Common myeloid progenitor, CD34-positive (primary cell): Measurements from ENCODE around the gene PSMD3.
"Not testable (repeated sequence)": the region's sequence is repeated elsewhere in the genome, so short reads cannot be mapped to it uniquely, and the experiment has no call there.

Experiments used
- CTCF ChIA-PET: fragments of 350-600 bp; sonication (Branson Sonifier 250); formaldehyde crosslinking; loops from one replicate; lab custom pipeline; 2021; ENCODE audit warnings: antibody characterized with exemption; lab: Charles Lee
- POLR2A ChIA-PET: fragments of 350-600 bp; sonication (Branson Sonifier 250); formaldehyde crosslinking; loops from one replicate; lab custom pipeline; 2021; ENCODE audit warnings: antibody characterized with exemption; lab: Charles Lee
- DNase-seq, 3 donors: peaks; one replicate each; pipeline versions ENCODE4 v3.0.0 to v3.0.0-alpha.2; 2013
- H3K27ac ChIP-seq, 2 experiments: 1 replicate in 1 of 2; 2 replicates in 1 of 2; pipeline ENCODE4 v1.7.0; 2013; ENCODE audit warnings: inconsistent platforms in 2 of 2, low read length in 2 of 2, mild to moderate bottlenecking in 2 of 2, low read depth in 1 of 2, moderate library complexity in 1 of 2; ENCODE audit not compliant: severe bottlenecking in 2 of 2, insufficient read depth in 1 of 2, poor library complexity in 1 of 2
- H3K27me3 ChIP-seq, 5 experiments: replicated peaks in 2 of 5; 1 replicate in 3 of 5; 2 replicates in 2 of 5; pipeline versions ENCODE4 v1.6.1 to v1.7.0; 2013; ENCODE audit warnings: low read length in 4 of 5, mild to moderate bottlenecking in 2 of 5, moderate library complexity in 2 of 5, inconsistent platforms in 1 of 5; ENCODE audit not compliant: insufficient read depth in 5 of 5, control insufficient read depth in 4 of 5
- H3K36me3 ChIP-seq, 4 experiments: 1 replicate in 2 of 4; 2 replicates in 2 of 4; pipeline versions ENCODE4 v1.6.1 to v1.7.0; 2013; ENCODE audit warnings: low read length in 3 of 4, control low read depth in 1 of 4, mild to moderate bottlenecking in 1 of 4; ENCODE audit not compliant: control insufficient read depth in 4 of 4, insufficient read depth in 4 of 4
- H3K4me1 ChIP-seq, 4 experiments: 1 replicate in 3 of 4; 2 replicates in 1 of 4; pipeline versions ENCODE4 v1.6.1 to v1.7.1; 2013; ENCODE audit warnings: low read length in 3 of 4, mild to moderate bottlenecking in 3 of 4, control low read depth in 1 of 4, inconsistent platforms in 1 of 4, moderate library complexity in 1 of 4; ENCODE audit not compliant: control insufficient read depth in 4 of 4, insufficient read depth in 4 of 4; ENCODE audit errors: control extremely low read depth in 1 of 4
- H3K4me3 ChIP-seq, 7 experiments: 1 replicate in 4 of 7; 2 replicates in 3 of 7; pipeline versions ENCODE4 v1.5.1 to v1.7.0; 2013; ENCODE audit warnings: mild to moderate bottlenecking in 7 of 7, low read length in 6 of 7, moderate library complexity in 6 of 7, inconsistent platforms in 2 of 7, low read depth in 2 of 7, control low read depth in 1 of 7; ENCODE audit not compliant: insufficient read depth in 4 of 7, control insufficient read depth in 1 of 7; ENCODE audit errors: extremely low read depth in 1 of 7
- H3K9me3 ChIP-seq, 5 experiments: 1 replicate in 4 of 5; 2 replicates in 1 of 5; pipeline versions ENCODE4 v1.6.1 to v1.7.1; 2013; ENCODE audit warnings: low read length in 4 of 5, mild to moderate bottlenecking in 2 of 5, inconsistent platforms in 1 of 5, low read depth in 1 of 5, moderate library complexity in 1 of 5; ENCODE audit not compliant: control insufficient read depth in 4 of 5, insufficient read depth in 2 of 5; ENCODE audit errors: control extremely low read depth in 1 of 5
- WGBS: methylation state at CpG from one replicate; pipeline ENCODE4 v1.1.5; 2013; ENCODE audit not compliant: insufficient coverage; 5-methylcytosine and 5-hydroxymethylcytosine counted together

PSMD3 gene

DNA sequence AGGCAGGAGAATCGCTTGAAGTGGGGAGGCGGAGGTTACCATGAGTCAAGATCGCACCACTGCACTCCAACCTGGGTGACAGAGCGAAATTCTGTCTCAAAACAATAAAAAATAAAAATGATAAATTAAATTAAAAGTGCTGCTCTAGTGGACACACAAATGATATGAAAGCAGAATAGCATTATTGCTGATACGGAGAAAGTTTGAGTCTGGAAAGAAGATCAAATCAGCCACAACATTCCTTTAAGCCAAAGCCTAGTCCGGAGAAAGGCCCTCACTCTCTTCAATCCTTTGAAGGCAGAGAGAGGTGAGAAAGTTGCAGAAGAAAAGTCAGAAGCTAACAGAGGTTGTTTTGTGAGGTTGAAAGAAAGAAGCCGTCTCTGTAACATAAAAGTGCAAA lies 19.6 kb downstream of the PSMD3 start:
- 86% methylated on average over 1 of the region's 7 CpGs for WGBS
- Histone ChIP-seq H3K27ac (no peak overlapping the region), H3K4me1 (no peaks in the 10 kb centered on the region), H3K9me3 (no peaks in the 10 kb centered on the region), H3K36me3 (peaks cover 6 to 28% (median 20%) of the 10 kb centered on the region in 4 experiments), H3K4me3 (no peak overlapping the region), H3K27me3 (no peaks in the 10 kb centered on the region)
- CTCF ChIA-PET, result interaction anchor here (1.6 kb wide), 1 partner anchor 13 kb away, joined by 5 read pairs; no protein-coding TSS in a partner anchor
- DNase-seq, result no peak
- POLR2A ChIA-PET, result interaction anchor here (1.0 to 1.2 kb wide), 2 partner anchors 10 to 19 kb away, joined by 3 to 4 read pairs; partner anchors contain the start of gene PSMD3

DNA sequence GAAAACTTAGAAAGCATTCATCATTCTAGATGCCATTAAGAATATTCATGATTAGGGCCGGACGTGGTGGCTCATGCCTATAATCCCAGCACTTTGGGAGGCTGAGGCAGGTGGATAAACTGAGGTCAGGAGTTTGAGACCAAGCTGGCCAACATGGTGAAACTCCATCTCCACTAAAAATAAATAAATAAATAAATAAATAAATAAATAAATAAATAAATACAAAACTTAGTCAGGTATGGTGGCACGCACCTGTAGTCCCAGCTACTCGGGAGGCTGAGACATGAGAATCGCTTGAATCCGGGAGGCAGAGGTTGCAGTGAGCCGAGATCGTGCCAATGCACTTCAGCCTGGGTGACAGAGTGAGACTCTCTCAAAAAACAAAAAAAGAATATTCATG lies 20.7 kb downstream of the PSMD3 start:
- POLR2A ChIA-PET, H3K9me3 ChIP-seq, H3K27ac ChIP-seq, H3K4me3 ChIP-seq, DNase-seq, H3K27me3 ChIP-seq, H3K4me1 ChIP-seq: not testable (repeated sequence)
- CTCF ChIA-PET, result interaction anchor here (0.5 to 1.6 kb wide), 2 partner anchors 12 to 276 kb away, joined by 3 to 5 read pairs; no protein-coding TSS in a partner anchor
- WGBS, result no CpG with 5 or more reads among the region's 8 CpGs
- H3K36me3 ChIP-seq, result peaks cover 2 to 16% (median 13%) of the 10 kb centered on the region in 4 experiments

DNA sequence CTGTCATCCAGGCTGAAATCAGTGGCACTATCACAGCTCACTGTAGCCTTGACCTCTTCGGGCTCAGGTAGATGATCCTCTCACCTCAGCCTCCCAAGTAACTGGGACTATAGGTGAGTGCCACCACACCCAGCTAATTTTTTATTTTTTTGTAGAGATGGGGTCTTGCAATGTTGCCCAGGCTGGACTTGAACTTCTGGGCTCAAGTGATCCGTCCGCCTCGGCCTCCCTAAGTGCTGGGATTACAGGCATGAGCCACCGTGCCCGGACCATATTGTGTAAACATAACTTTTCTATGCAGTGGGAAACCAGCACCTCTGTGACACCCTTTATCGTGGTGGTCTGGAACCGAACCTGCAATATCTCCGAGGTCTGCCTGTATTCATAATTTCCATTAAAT lies 23.5 kb downstream of the PSMD3 start:
- Histone ChIP-seq H3K27me3 (no peaks in the 10 kb centered on the region), H3K9me3 (no peaks in the 10 kb centered on the region), H3K4me3 (no peak overlapping the region), H3K27ac (no peak overlapping the region), H3K4me1 (no peaks in the 10 kb centered on the region), H3K36me3 (no peaks in the 10 kb centered on the region)
- POLR2A ChIA-PET, result no interaction called here
- WGBS, result 94% methylated on average over 9 of the region's 9 CpGs
- CTCF ChIA-PET, result no interaction called here
- no peak for DNase-seq

DNA sequence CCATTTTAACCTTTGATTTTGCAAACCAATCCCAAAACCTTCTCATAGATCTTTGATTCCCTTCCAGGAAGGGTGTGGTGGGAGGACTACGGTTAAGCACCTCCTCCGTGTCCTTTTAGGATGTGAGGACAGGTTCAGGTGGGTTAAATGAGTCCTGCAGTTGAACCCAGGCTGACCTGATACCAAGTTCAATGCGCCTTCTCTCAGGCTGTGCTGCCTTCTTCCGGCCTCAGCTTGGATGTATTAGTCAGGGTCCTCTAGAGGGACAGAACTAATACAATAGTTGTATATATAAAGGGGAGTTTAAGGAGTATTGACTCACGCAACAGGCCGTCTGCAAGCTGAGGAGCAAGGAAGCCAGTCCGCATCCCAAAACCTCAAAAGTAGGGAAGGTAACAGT lies 24.1 kb downstream of the PSMD3 start:
- Histone ChIP-seq H3K27ac (no peak overlapping the region), H3K4me3 (no peak overlapping the region), H3K27me3 (no peaks in the 10 kb centered on the region), H3K36me3 (no peaks in the 10 kb centered on the region), H3K4me1 (no peaks in the 10 kb centered on the region), H3K9me3 (no peaks in the 10 kb centered on the region)
- no peak for DNase-seq
- POLR2A ChIA-PET, result no interaction called here
- CTCF ChIA-PET, result interaction anchor here (0.9 to 2.1 kb wide), 4 partner anchors 9 to 25 kb away, joined by 3 to 5 read pairs (median 4); no protein-coding TSS in a partner anchor
- 97% methylated on average over 6 of the region's 7 CpGs for WGBS

DNA sequence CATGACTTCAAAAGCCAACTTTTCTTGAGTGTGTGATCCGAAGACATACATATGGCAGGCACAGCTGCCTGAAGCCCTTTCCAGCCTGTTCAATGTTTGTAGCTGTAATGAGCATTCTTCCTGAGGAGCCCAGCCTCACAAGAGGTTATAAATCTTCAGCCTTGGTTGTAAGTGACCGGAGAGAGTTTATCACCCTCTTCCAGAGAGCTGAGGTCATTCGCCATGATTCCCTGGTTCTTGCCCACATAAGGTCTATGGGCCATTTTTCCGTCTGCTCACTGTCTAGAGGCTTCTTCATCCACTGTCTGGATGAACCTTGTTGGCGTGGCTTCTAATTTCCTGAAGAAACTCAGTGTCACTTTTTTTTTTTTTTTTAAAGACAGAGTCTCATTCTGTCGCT lies 24.9 kb downstream of the PSMD3 start:
- 90% methylated on average over 4 of the region's 6 CpGs for WGBS
- H3K27me3 ChIP-seq, result no peaks in the 10 kb centered on the region
- no peak overlapping the region for H3K27ac ChIP-seq
- H3K36me3 ChIP-seq, result no peaks in the 10 kb centered on the region
- ChIA-PET POLR2A (no interaction called here), CTCF (interaction anchor here (0.9 to 2.1 kb wide), 5 partner anchors 8 to 65 kb away, joined by 3 to 5 read pairs (median 4); no protein-coding TSS in a partner anchor)
- DNase-seq, result no peak
- H3K4me3 ChIP-seq, result no peak overlapping the region
- H3K4me1 ChIP-seq, result no peaks in the 10 kb centered on the region
- no peaks in the 10 kb centered on the region for H3K9me3 ChIP-seq

DNA sequence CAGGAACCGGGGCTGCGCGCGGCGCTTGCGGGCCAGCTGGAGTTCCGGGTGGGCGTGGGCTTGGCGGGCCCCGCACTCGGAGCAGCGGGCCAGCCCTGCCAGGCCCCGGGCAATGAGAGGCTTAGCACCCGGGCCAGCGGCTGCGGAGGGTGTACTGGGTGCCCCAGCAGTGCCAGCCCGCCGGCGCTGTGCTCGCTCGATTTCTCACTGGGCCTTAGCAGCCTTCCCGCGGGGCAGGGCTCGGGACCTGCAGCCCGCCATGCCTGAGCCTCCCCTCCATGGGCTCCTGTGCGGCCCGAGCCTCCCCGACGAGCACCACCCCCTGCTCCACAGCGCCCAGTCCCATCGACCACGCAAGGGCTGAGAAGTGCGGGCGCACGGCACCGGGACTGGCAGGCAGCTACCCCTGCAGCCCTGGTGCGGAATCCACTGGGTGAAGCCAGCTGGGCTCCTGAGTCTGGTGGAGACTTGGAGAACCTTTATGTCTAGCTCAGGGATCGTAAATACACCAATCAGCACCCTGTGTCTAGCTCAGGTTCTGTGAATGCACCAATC lies 30.4 kb downstream of the PSMD3 start:
- H3K27me3 ChIP-seq, H3K36me3 ChIP-seq, H3K27ac ChIP-seq, H3K4me3 ChIP-seq, POLR2A ChIA-PET, DNase-seq, H3K9me3 ChIP-seq: not testable (repeated sequence)
- peaks cover 0 to 12% (median 9%) of the 10 kb centered on the region in 4 experiments for H3K4me1 ChIP-seq
- CTCF ChIA-PET, result interaction anchor here (10.5 kb wide), 1 partner anchor 15 kb away, joined by 113 read pairs; no protein-coding TSS in a partner anchor
- 96% methylated on average over 34 of the region's 38 CpGs for WGBS

DNA sequence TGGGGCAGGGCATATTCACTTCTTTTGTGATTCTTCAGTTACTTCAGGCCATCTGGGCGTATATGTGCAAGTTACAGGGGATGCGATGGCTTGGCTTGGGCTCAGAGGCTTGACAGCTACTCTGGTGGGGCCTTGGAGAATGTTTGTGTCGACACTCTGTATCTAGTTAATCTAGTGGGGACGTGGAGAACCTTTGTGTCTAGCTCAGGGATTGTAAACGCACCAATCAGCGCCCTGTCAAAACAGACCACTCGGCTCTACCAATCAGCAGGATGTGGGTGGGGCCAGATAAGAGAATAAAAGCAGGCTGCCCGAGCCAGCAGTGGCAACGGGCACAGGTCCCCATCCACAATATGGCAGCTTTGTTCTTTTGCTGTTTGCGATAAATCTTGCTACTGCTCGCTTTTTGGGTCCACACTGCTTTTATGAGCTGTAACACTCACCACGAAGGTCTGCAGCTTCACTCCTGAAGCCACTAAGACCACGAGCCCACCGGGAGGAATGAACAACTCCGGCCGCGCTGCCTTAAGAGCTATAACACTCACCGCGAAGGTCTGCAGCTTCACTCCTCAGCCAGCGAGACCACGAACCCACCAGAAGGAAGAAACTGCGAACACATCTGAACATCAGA lies 31.5 kb downstream of the PSMD3 start:
- DNase-seq, H3K27me3 ChIP-seq, H3K4me3 ChIP-seq, H3K27ac ChIP-seq, H3K36me3 ChIP-seq, H3K9me3 ChIP-seq, POLR2A ChIA-PET: not testable (repeated sequence)
- CTCF ChIA-PET, result interaction anchor here (0.7 to 10.5 kb wide), 10 partner anchors 8 to 179 kb away, joined by 3 to 113 read pairs (median 6); no protein-coding TSS in a partner anchor
- peaks cover 0 to 13% (median 9%) of the 10 kb centered on the region in 4 experiments for H3K4me1 ChIP-seq
- 63% methylated on average over 13 of the region's 22 CpGs for WGBS
